ENCODE measurements around the gene TBX6. TPM values are rescaled to one million over a fixed set of nuclear protein-coding genes. Genes with fewer than 3 reads are reported as not detected.
"Not testable (repeated sequence)": the region's sequence is repeated elsewhere in the genome, so short reads cannot be mapped to it uniquely, and the experiment has no call there.

Gene TBX6
- total RNA-seq, 1 experiment from 2014 or later = 0.49 TPM

DNA sequence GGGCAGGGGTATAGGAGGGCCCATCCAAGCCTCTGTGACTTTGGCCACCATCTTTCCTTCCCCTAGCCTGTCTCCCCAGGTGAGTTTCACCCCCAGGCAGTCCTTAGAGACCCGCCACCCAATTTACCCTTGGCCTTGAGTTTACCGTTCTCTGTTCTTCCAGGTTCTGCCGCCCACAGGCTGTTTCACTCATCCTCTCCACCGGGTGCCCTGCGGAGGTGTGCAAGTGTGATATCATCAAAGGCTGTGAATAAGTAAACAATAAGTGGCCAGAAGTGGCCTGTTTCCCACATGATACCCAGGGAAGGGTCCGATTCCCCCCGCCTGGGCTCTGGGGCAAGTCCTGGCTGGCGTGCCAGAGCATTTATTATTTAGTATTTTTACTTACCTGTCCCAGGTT lies 45.5 kb downstream of the TBX6 start:
- H3K27ac ChIP-seq (ENCODE audit: low read depth, low read length, poor library complexity, severe bottlenecking) = no peak overlapping the region
- TF ChIP-seq EZH2 (IDR thresholded peaks at IDR 0.05; ENCODE audit: borderline replicate concordance, low read depth, low read length, poor library complexity, severe bottlenecking) = no peak
- TF ChIP-seq, protein P1, sequence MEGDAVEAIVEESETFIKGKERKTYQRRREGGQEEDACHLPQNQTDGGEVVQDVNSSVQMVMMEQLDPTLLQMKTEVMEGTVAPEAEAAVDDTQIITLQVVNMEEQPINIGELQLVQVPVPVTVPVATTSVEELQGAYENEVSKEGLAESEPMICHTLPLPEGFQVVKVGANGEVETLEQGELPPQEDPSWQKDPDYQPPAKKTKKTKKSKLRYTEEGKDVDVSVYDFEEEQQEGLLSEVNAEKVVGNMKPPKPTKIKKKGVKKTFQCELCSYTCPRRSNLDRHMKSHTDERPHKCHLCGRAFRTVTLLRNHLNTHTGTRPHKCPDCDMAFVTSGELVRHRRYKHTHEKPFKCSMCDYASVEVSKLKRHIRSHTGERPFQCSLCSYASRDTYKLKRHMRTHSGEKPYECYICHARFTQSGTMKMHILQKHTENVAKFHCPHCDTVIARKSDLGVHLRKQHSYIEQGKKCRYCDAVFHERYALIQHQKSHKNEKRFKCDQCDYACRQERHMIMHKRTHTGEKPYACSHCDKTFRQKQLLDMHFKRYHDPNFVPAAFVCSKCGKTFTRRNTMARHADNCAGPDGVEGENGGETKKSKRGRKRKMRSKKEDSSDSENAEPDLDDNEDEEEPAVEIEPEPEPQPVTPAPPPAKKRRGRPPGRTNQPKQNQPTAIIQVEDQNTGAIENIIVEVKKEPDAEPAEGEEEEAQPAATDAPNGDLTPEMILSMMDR (conservative IDR thresholded peaks at IDR 0.05; ENCODE audit: low read depth, low read length) = no peak
- ChIA-PET POLR2A (ENCODE audit: low non-redundant PET) (no interaction called here), CTCF (no interaction called here)
- BruUV-seq (replicated peaks) = no TSS peak
- H3K4me1 ChIP-seq (ENCODE audit: insufficient read depth, low read length, poor library complexity, severe bottlenecking) = no peaks in the 10 kb centered on the region
- DNase-seq (ENCODE audit: low spot score) = no peak
- no peaks in the 10 kb centered on the region for H3K36me3 ChIP-seq (ENCODE audit: insufficient read depth, low read length, poor library complexity, severe bottlenecking)
- H3K27me3 ChIP-seq (replicated peaks; ENCODE audit: insufficient read depth, low read depth, low read length, poor library complexity) = no peaks in the 10 kb centered on the region
- H3K4me3 ChIP-seq (ENCODE audit: low read depth, low read length, poor library complexity, severe bottlenecking) = no peak overlapping the region
- intact Hi-C loops (cut with micrococcal nuclease; ENCODE audit: unreplicated experiment) = loop anchor here (10.0 kb wide), 1 partner anchor 579 kb away; no protein-coding TSS in a partner anchor
- H3K9me3 ChIP-seq (ENCODE audit: low read depth, low read length, poor library complexity, severe bottlenecking) = no peaks in the 10 kb centered on the region

DNA sequence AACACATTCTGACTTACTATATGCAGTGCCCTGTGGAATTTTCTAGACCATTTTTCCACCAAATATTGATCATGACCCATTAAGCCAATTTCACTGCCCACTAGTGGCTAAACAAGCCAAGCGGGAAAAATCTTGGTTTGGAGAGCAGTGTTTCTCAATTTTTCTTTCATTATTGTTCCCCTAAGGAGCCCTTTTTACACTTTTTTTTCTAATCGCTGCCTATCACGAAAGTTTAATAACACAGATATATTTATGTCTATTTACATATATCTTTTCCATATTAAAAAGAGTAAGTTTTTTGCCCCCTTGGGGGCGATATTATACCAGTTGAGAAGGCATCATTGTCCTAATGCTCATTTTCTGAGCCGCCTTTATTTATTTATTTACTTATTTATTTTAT lies 49.9 kb downstream of the TBX6 start:
- Histone ChIP-seq H3K36me3 (ENCODE audit: insufficient read depth, low read length, poor library complexity, severe bottlenecking) (no peaks in the 10 kb centered on the region), H3K4me3 (ENCODE audit: low read depth, low read length, poor library complexity, severe bottlenecking) (no peak overlapping the region), H3K27me3 (replicated peaks; ENCODE audit: insufficient read depth, low read depth, low read length, poor library complexity) (no peaks in the 10 kb centered on the region), H3K27ac (ENCODE audit: low read depth, low read length, poor library complexity, severe bottlenecking) (no peak overlapping the region), H3K4me1 (ENCODE audit: insufficient read depth, low read length, poor library complexity, severe bottlenecking) (no peaks in the 10 kb centered on the region), H3K9me3 (ENCODE audit: low read depth, low read length, poor library complexity, severe bottlenecking) (no peaks in the 10 kb centered on the region)
- BruUV-seq (replicated peaks) = no TSS peak
- POLR2A ChIA-PET (ENCODE audit: low non-redundant PET) = no interaction called here
- CTCF ChIA-PET = interaction anchor here (0.9 kb wide), 1 partner anchor 14 kb away, joined by 11 read pairs; no protein-coding TSS in a partner anchor
- intact Hi-C loops (cut with micrococcal nuclease; ENCODE audit: unreplicated experiment) = loop anchor here (10.0 kb wide), 1 partner anchor 583 kb away; no protein-coding TSS in a partner anchor
- TF ChIP-seq, protein P1 (conservative IDR thresholded peaks at IDR 0.05; ENCODE audit: low read depth, low read length) = peak; percentile 63
- no peak for TF ChIP-seq EZH2 (IDR thresholded peaks at IDR 0.05; ENCODE audit: borderline replicate concordance, low read depth, low read length, poor library complexity, severe bottlenecking)
- DNase-seq (ENCODE audit: low spot score) = peak; percentile 57

DNA sequence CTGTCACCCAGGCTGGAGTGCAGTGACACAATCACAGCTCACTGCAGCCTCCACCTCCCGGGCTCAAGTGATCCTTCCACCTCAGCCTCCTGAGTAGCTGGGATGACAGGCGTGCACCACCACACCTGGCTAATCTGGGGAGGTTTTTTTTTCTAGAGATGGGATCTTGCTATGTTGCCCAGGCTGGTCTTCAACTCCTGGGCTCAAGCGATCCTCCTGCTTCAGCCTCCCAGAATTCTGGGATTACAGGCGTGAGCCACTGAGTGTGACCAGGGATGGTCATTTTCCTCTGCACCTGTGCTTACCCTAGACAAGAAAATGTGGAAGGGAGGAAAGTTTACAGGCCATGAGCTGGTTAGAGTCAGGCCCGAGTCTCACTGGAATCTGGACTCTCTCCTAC lies 51.0 kb downstream of the TBX6 start:
- POLR2A ChIA-PET (ENCODE audit: low non-redundant PET); H3K4me1 ChIP-seq (ENCODE audit: insufficient read depth, low read length, poor library complexity, severe bottlenecking); CTCF ChIA-PET; H3K27me3 ChIP-seq (replicated peaks; ENCODE audit: insufficient read depth, low read depth, low read length, poor library complexity); H3K9me3 ChIP-seq (ENCODE audit: low read depth, low read length, poor library complexity, severe bottlenecking); DNase-seq (ENCODE audit: low spot score); BruUV-seq (replicated peaks); H3K36me3 ChIP-seq (ENCODE audit: insufficient read depth, low read length, poor library complexity, severe bottlenecking); H3K4me3 ChIP-seq (ENCODE audit: low read depth, low read length, poor library complexity, severe bottlenecking); H3K27ac ChIP-seq (ENCODE audit: low read depth, low read length, poor library complexity, severe bottlenecking): not testable (repeated sequence)
- intact Hi-C loops (cut with micrococcal nuclease; ENCODE audit: unreplicated experiment) = loop anchor here (10.0 kb wide), 1 partner anchor 584 kb away; no protein-coding TSS in a partner anchor

DNA sequence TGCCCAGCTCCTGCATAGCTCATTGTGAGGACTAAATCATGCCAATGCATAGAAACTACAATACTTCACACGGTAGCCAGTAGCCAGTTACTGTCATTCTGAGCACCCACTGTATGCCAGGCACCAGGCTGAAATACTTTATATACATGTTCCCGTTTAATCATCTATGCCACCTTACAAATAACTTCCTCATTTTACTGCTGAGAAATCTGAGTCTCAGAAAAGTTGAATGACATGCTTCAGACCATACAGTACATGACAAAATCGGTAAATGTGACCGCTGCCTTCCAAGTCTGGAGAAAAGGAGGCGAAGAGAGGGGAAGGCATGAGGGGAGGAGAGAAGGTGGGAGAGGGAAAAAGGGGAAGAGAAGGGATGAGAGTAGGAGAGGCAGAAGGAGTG lies 51.5 kb downstream of the TBX6 start:
- intact Hi-C loops (cut with micrococcal nuclease; ENCODE audit: unreplicated experiment) = loop anchor here (10.0 kb wide), 1 partner anchor 585 kb away; no protein-coding TSS in a partner anchor
- no peak overlapping the region for H3K4me3 ChIP-seq (ENCODE audit: low read depth, low read length, poor library complexity, severe bottlenecking)

More for the DNA sequence above, 51.5 kb downstream of the TBX6 start:
- Histone ChIP-seq H3K27me3 (replicated peaks; ENCODE audit: insufficient read depth, low read depth, low read length, poor library complexity) (no peaks in the 10 kb centered on the region), H3K36me3 (ENCODE audit: insufficient read depth, low read length, poor library complexity, severe bottlenecking) (no peaks in the 10 kb centered on the region), H3K27ac (ENCODE audit: low read depth, low read length, poor library complexity, severe bottlenecking) (no peak overlapping the region), H3K9me3 (ENCODE audit: low read depth, low read length, poor library complexity, severe bottlenecking) (no peaks in the 10 kb centered on the region), H3K4me1 (ENCODE audit: insufficient read depth, low read length, poor library complexity, severe bottlenecking) (no peaks in the 10 kb centered on the region)
- ChIA-PET CTCF (interaction anchor here (0.5 kb wide), 1 partner anchor 362 kb away, joined by 3 read pairs; no protein-coding TSS in a partner anchor), POLR2A (ENCODE audit: low non-redundant PET) (no interaction called here)
- no peak for TF ChIP-seq EZH2 (IDR thresholded peaks at IDR 0.05; ENCODE audit: borderline replicate concordance, low read depth, low read length, poor library complexity, severe bottlenecking)
- TF ChIP-seq, protein P1 (conservative IDR thresholded peaks at IDR 0.05; ENCODE audit: low read depth, low read length) = no peak
- BruUV-seq (replicated peaks) = no TSS peak
- DNase-seq (ENCODE audit: low spot score) = no peak

All from A673 (cell line).